ENCODE data around the gene CHSY1.

GRCh38 chr15:101147181-101147580 lies 104.7 kb downstream of the CHSY1 start:
- TF ChIP-seq CTCF (IDR thresholded peaks at IDR 0.05) (no peak), POLR2A (IDR thresholded peaks at IDR 0.05) (no peak), POLR2AphosphoS5 (IDR thresholded peaks at IDR 0.05; ENCODE audit: insufficient read depth in 1 of 2, low read depth in 1 of 2) (no peak)
